ENCODE measurements around the gene CNTRL.
A peak's percentile ranks its signal among the peaks of the same experiment; 100 is the strongest.

The CNTRL gene

GRCh38 chr9:121210536-121210935 is 135.8 kb downstream of the CNTRL start:
- Mint-ChIP-seq H3K36me3 (ENCODE audit: low read depth) (no peaks in the 10 kb centered on the region), H3K9me3 (no peaks in the 10 kb centered on the region), H3K27ac (no peak overlapping the region), H3K4me1 (no peaks in the 10 kb centered on the region), H3K4me3 (no peak overlapping the region), H3K27me3 (ENCODE audit: low read depth) (no peaks in the 10 kb centered on the region)
- TF ChIP-seq CTCF (IDR thresholded peaks at IDR 0.05; ENCODE audit: unreplicated experiment in 3 of 3): no peak

- H3K27me3 Mint-ChIP-seq (ENCODE audit: low read depth): no peaks in the 10 kb centered on the region
- no peaks in the 10 kb centered on the region for H3K9me3 Mint-ChIP-seq
- H3K4me1 Mint-ChIP-seq: no peaks in the 10 kb centered on the region
- H3K36me3 Mint-ChIP-seq (ENCODE audit: low read depth): no peaks in the 10 kb centered on the region
- H3K4me3 Mint-ChIP-seq: no peak overlapping the region
- TF ChIP-seq CTCF (IDR thresholded peaks at IDR 0.05; ENCODE audit: unreplicated experiment in 3 of 3): peak; percentile 90 to 96 (median 95)
- peak overlapping the region in 2 of 3 experiments; percentile 71 to 74 for H3K27ac Mint-ChIP-seq
These were observed 138.5 kb downstream of the CNTRL start for GRCh38 chr9:121213136-121213806.

GRCh38 chr9:121214005-121214404 is 139.2 kb downstream of the CNTRL start:
- H3K27ac Mint-ChIP-seq: no peak overlapping the region
- no peaks in the 10 kb centered on the region for H3K4me1 Mint-ChIP-seq
- H3K9me3 Mint-ChIP-seq: no peaks in the 10 kb centered on the region
- H3K36me3 Mint-ChIP-seq (ENCODE audit: low read depth): no peaks in the 10 kb centered on the region
- H3K4me3 Mint-ChIP-seq: no peak overlapping the region
- no peak for TF ChIP-seq CTCF (IDR thresholded peaks at IDR 0.05; ENCODE audit: unreplicated experiment in 3 of 3)
- no peaks in the 10 kb centered on the region for H3K27me3 Mint-ChIP-seq (ENCODE audit: low read depth)

DNA sequence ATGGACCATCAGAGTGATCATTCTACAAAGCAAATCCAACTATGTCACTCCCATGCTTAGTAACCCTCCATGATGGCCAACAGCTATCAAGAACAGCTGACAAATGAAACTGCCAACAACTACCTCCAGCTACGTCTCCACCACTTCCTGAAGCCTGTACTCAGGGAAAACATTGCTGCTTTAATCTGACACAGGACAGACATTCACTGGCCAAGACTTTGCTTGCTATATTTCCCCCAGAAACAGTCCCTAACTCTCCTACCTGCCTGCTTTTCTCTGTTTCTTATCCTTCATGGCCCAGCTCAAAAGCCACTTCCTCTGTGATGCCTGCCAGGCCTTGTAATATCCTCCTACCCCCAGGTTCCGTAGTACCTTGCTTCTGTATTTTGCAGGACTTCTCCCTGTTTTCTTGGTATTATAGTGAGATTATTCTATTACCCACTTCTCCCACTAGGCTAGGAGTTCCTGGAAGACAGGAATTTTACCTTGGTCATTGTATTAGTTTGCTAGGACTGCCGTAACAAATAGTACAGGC is 141.6 kb downstream of the CNTRL start:
- H3K4me1 Mint-ChIP-seq: peaks cover 6% of the 10 kb centered on the region
- H3K27ac Mint-ChIP-seq: no peak overlapping the region
- no peak overlapping the region for H3K4me3 Mint-ChIP-seq
- no peaks in the 10 kb centered on the region for H3K9me3 Mint-ChIP-seq
- no peaks in the 10 kb centered on the region for H3K36me3 Mint-ChIP-seq (ENCODE audit: low read depth)
- no peak for TF ChIP-seq CTCF (IDR thresholded peaks at IDR 0.05; ENCODE audit: unreplicated experiment in 3 of 3)
- no peaks in the 10 kb centered on the region for H3K27me3 Mint-ChIP-seq (ENCODE audit: low read depth)

- Mint-ChIP-seq H3K4me3 (no peak overlapping the region), H3K27ac (no peak overlapping the region), H3K9me3 (no peaks in the 10 kb centered on the region), H3K36me3 (ENCODE audit: low read depth) (no peaks in the 10 kb centered on the region), H3K27me3 (ENCODE audit: low read depth) (no peaks in the 10 kb centered on the region), H3K4me1 (peaks cover 6% of the 10 kb centered on the region)
- no peak for TF ChIP-seq CTCF (IDR thresholded peaks at IDR 0.05; ENCODE audit: unreplicated experiment in 3 of 3)
These were observed 143.0 kb downstream of the CNTRL start for GRCh38 chr9:121217609-121218292.
